ENCODE measurements around the gene LETM1.
A peak's percentile ranks its signal among the peaks of the same experiment; 100 is the strongest.

LETM1 gene

DNA sequence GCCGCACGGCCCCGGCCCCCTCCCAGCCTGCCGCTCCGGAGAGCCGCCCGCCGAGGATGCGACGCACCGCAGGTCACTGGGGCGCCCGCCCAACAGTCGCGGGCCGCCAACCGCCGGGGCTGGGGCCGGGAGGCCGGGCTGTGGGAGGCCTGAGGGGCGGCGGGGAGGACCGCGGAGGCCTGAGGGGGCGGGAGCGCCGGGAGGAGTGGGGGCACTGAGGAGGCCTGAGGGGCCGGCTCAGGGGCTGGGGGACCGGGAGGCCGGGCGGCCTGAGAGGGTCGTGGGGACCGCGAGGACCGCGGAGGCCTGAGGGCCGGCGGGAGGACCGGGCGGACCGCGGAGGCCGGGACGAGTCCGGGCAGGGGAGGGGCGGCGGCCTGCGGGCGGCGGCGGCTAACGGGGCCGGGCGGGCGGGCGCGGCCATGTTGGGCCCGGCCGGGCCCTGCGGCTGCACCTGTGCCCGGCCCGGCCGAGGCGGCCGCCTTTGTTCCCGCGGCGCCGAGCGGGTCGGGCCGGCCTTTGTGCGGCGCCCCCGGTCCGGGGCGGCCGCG is 15.6 kb upstream of the LETM1 start:
- DNase-seq, result no peak

DNA sequence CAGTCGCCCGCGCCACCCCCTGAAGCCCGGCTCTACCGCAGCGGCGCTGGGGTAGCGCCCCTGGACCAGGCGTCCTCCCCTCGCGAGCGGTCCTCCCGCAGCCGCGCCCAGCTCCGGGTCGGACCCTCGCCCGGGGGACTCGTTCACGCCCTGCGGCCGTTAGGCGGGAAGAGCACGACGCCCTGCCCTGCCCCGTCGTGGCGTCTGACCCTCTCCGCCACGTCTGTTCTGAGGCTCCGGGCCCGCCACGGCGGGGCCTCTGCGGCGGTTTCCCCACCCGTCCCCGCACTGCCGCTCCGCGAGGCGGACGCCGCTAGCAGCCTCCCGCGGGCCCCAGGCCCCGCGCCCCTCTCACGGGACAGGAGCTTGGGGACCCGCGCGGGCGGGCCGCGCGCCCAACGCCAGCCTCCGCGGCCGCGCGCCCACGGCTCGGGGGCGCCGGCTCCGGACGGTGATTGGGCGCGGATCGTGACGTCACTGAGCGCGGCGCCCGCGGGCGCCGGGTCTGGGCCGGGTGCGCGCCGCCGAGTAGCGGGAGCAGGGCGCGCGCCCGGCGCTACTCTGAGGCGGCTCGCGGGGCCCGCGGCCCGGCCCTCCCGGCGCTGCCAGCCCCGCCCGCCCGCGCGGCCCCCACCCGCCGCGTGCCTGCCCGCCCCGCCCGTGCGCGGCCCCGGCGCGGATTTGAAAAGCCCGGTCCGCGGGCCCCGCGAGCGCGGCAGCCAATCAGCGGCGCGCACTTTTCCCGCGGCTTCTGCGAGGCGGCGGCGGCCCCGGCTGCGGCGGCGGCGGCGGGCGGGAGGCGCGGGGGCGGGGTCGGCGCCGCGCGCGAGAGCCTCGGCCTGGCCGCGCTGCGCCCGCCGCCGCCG is 14.9 kb upstream of the LETM1 start, which contains the start of gene NSD2:
TSS of gene NSD2 (plus strand) at position 816 of the 866 bp plus-strand sequence. CDS start 29,262 bp downstream, outside the sequence.
- peak; percentile 90 to 93 for DNase-seq

DNA sequence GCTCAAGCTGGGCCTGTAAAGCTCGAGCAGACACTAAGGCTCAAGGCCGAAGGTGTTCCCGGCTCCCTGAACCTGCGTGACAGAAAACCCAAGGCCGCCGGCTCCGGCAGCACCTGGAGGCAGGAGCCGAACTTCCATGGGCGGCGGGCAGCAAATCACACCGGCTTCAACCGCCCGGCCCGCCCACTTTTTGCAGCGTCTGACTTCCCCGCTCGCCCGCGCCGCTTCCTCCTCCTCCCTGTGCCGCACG is 14.3 kb upstream of the LETM1 start:
- peak; percentile 85 for DNase-seq

DNA sequence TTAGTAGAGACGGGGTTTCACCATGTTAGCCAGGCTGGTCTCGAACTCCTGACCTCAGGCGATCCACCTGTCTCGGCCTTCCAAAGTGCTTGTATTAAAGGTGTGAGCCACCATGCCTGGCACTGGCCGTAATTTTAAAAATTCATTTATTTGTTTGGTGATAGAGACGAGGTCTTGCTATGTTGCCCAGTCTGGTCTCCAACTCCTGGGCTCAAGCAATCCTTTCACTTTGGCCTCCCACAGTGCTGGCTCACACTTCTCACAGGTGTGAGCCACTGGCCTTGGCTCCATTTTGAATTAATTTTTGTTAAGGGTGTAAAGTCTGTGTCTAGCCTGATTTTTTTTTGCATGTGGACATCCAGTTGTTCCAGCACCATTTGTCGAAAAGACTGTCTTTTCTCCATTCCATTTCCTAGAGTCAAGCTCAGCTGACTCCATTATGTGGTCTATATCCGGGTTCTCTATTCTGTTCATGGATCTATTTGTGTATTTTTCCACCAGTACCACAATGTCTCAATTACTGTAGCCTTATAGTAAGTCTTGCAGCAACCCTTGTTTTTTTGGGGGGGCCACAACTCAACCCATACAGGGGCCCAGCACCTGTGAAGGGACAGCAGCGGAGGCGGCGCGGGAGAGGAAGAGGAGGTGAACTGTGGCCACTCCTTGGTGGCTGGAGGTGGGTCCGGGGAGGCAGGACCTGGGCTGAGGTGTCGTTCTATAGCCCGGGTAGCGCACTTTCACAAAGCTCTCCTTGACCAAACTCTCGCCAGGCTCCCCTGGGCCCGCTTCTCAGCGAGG is 13.8 kb upstream of the LETM1 start:
- no peak for DNase-seq

DNA sequence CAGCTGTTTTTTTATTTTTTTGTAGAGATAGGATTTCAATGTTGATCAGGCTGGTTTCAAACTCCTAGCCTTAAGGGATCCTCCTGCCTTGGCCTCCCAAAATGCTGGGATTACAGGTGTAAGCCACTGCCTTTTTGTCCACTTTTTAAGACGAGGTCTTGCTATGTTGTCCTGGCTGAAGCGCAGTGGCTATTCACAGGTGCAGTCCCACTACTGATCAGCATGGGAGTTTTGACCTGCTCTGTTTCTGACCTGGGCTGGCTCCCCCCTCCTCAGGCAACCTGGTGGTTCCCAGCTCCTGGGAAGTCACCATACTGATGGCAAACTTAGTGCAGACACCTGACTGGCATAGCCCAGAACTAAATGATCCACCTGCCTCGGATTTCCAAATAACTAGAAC is 13.0 kb upstream of the LETM1 start:
- no peak for DNase-seq

DNA sequence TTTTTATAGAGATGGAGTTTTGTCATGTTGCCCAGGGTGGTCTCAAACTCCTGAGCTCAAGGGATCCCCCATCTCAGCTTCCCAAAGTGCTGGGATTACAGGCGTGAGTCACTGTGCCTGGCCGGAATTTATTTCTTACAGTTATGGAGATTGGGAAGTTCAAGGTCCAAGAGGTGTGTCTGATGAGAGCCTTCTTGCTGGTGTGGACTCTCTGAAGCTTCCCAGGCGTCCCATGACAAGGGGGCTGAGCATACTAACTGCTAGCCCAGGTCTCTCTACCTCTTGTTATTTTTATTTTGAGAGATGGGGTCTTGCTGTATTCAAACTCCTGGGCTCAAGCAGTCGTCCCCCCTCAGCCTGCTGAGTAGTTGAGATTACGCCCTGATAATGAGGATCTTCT is 12.3 kb upstream of the LETM1 start:
- no peak for DNase-seq

DNA sequence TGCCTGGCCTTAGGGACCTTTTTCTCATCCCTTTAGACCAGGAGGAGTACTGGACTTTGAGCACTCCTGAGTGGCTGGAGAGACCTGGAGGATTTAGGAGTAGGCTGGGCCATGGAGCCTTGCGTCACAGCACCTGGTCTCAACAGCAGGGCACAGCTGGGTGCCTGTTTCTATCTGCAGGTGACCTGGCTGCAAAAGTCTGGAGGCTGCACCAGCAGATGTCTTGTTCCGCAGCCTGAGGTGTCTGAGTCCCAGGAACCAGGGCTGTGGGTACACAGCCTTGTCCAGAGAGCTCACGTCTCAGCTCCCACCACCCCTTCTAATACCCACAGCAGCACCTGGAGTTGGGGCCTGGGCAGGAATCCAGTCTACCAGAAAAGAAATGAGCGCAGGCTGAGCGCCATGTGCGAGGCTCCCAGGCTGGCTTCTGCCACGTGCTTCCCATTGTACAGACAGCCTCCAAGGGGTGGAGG is 10.3 kb upstream of the LETM1 start:
- no peak for DNase-seq

DNA sequence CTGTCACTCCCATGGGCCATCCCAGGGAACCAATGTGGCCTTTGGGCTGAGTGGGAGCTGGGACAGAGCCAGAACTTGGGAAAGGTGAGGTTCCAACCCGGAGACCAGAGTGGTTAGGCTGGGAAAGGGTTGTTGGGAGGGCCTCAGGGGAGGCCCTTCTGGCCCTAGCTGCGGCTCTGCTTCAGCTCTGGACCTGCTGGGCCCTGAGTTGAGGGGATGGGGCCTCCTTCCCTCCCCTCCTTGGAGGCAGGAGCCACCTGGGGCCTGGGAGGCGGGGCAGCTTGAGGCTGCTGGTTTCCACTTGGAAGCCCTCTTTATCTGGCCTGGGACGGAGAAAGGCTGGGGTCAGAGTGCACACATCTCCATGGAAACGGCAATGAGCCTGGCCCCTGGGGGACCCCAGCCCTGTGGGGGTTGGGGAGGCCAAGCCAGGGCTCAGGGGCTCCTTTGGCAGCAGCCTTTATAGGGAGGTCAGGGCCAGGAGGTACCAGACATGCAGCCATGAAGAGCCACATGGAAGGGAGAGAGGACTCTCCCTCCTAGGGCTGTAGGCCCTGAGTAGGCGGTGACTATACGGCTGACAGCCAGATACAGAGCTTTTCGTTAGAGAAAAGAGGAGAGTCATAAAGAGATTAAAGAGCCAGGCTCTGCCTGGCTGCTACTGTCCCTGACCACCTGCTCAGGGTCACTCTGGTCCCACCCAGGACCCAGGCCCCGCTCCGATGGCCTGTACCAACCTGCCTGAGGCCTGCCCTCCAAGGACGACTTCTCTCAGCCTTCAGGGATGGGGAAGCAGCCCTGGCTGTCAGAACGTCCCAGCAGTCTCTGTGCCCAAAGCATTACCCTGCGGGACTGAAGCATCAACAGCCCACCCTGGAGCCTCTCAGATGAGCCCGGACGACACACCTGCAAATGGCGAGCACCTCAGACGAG is 8.4 kb upstream of the LETM1 start:
- DNase-seq, result no peak

DNA sequence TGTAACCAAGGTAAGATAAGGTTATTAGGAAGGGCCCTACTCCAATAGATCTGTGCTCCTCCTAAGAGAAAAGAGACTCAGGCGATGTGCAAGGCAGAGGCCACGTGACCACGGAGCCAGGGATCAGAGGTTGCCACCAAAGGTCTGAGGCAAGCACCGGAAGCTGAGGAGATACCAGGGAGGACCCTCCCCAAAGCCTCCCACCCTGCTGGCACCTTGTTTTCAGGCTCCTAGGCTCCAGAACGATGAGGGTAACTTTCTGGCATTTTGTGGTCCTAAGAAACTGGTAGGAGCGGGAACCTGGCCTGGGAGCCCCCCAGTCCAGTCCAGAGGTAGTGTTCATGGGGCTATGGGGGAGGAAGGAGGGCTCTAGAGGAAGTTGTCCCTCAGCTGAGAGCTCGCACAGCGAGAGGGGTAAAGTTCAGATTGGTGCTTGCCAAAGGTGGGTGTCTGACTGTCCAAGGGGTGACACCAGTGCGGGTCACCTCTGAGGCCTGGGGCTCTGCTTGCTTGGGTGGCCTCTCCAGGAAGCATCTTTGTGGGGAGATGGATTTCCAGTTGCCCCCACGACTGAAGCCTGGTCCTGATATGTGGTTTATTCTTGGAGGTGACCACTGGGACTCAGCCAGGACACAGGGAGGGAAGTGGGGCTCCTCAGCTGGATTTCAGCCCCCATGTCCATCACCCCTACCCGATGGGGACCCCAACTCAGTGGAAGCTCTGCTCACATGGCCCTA is 7.5 kb upstream of the LETM1 start:
- no peak for DNase-seq

DNA sequence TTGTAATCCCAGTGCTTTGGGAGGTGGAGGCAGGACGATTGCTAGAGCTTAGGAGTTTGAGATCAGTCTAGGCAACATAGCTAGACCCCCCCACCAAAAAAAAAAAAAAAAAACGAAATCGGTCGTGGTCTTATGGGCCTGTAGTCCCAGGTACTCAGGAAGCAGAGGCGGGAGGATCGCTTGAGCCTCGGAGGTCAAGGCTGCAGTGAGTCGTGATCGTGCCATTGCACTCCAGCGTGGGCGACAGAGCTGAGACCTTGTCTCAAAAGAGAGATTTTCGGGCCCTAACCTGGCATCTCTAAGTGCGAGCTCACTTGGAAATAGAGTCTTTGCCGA is 7.0 kb upstream of the LETM1 start:
- no peak for DNase-seq

DNA sequence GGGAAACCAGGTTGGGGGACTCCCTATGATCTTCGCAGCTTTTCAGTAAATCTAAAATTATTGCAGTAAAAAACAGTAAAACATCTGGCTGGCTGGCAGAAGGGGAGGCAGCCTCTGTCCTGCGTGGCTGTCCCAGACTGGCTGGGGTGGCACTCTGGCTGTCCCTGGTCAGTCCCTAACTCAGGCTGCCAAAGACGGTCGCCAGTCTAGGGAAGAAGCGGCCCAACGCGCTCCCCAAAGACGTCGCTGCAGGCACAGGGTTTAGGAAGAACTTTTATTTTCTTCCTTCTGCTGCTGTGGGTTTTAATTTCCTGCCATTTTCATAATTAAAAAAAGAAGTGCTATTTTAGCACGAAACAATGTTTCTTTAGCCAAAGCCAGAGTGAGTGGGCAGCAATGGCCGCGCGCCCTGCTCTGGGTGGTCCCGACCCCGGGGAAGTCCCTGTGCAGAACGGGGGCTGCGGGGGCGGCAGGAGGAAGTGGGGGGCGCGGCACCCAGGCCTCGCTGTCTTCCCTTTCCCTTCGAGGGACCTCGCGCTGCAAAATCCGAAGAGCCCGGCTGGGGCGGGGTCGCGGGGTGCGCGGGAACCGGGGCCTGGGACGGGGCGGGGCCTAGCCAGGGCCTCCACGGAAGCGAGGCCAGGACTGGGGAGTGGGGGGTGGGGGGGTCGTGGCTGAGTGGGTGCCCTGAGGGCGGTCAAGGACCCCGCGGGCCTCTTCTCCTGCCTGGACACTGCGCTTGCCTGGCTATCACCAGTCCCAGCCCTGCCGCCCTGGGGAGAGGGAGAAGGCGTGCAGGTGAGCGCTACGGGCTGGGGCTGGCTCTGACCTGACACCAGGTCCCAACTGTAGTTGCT is 6.3 kb upstream of the LETM1 start:
- DNase-seq, result peak in 1 of 2 donors; percentile 12

DNA sequence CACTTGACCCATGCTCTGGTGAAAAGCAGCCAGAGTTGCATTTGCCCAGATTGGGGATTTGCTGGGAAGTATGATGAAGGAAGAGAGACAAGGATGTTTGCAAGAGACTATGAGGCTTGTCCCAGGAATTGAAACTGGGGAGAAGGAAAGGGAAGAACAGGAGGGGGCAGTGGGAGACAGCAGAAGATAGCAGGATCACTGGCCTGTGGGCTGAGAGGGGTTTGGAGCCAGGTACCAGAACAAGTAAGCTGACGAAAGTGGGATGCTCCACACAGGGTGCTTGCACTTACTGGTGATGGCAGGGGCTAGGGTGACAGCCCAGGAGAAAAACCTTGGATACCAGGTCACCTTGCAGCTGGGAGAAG is 3.4 kb upstream of the LETM1 start:
- no peak for DNase-seq

DNA sequence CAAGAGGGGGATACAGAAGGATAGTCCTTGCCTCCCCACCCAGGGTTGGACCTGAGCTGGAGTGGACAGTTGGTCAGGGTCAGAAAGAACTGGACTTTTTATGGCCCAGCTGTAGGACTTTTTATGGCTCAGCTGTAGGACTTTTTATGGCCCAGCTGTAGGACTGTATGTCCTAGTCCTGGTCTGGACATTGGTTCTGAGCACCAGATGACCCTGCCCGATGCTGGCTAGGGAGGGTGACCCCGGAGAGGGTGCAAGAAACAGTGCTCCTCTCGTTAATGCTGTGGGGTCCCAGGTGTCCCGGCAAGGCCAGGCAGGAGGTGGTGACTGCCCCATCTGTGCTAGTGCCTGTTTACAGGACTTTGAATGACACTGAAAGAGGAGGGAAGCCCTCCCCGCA is 2.0 kb upstream of the LETM1 start:
- no peak for DNase-seq

DNA sequence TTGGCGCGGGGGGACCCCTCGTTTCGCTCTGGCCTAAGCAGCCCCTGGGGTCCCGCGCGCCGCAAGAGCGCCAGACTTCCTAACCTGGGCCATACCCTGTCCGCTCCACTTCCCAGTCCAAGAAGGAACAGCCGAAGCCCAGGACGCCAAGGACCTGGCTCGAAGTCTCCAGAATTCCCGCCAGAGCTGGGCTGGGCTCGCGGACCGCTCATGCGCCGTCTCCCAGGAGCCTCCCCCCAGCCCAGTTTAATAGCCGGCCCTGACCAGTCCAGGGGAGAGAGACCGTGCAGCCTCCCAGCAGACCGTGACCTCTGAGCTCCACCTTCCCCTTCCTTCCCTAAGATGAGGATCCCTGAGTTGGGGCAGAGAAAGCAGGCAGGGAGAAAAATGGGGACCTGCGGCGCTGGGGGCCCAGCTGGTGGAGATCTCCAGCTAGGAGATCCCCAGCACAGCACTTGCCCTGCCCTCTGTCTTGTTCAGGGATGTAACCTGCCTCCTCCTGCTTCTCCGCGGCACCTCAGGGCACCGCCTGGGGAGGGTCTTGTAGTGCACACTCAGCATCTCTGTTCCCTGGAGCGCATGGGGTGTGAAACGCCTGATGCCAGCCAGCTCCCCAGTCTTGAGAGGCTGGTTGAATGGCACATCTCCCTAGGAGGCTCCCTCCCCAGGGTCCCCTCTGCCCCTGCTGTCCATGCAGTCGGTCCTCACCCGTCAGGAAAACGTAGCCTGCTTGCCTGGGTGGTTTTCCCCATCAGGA is 1.2 kb upstream of the LETM1 start:
- no peak for DNase-seq

DNA sequence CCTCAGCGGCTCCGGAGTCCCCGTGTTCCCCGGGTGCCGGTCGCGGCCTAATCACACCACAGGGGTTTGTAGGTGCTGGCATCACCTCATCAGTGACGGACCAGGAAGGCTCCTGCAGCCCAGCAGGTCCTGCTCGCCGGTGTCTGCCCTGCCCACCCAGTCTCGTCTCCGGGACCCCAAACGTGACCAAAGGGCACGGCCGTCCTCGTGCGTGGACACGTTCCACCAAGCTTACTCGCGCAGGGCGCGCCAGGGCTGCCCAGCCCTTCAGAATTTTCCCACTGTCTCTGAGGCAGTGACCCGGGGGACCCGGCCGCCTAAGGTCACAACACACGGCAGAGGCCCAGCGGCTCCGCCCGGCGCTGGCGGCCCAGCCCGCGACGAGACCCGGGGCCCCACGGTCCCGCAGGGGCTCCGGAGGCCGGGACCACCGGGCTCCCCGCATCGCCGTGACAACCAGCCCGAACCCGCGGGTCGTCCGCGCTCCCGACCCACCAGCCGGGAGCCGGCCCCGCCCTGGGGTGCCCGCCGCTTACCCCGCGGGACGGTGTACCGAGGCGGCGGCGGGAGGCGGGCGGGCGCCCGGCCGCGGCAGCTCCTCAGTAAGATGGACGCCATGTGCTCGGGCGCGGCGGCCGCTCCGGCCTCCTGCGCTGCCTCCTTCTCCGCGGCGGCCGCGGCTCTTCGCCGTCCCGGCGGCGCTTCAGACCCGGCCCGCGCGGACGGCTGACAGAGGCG is 454 bp downstream of the LETM1 start:
- DNase-seq, result no peak

DNA sequence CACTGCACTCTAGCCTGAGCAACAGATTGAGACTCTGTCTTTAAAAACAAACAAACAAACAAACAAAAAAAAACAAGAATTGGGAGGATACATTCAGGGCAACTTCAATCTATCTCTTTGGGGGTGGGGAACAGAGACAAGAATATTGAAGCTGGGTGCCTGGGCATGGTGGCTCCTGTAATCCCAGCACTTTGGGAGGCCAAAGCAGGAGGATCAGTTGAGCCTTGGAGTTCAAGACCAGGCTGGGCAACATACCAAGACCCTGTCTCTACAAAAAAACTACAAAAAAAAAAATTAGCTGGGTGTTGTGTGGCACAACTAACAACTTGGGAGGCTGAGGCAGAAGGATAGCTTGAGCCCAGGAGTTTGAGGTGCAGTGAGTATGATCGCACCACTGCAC is 1.2 kb downstream of the LETM1 start:
- DNase-seq, result no peak

DNA sequence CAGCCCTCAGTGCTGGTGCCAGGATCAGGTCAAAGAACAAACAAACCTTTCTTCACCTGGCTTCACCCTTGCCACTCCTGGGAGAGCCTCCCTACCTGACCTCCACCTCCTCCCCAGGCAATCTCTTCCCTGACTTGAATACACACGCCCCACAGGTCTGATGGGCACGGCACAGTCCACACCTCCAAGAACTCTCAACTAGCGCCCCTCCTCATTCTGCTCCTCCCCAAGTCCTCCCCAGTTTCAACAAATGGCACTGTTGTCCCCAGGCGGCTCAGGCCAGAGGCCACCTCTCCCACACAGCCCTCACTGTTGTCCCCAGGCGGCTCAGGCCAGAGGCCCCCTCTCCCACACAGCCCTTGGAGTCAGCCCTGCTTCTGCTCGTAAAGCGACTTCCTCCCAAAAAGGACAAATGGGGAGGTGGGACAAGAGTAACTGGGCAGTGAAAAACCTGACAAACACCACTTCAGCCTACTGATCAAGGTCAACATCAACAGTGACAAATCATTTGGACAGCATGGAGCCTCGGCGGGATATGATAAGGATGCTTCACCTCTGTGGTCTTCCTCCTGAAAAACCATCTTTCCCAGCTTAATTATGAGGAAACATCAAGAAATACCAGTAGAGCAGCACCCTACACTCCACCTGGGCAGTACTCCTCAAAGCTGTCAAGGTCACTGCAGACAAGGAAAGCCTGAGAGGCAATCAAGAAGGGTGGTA is 2.9 kb downstream of the LETM1 start:
- DNase-seq, result no peak

DNA sequence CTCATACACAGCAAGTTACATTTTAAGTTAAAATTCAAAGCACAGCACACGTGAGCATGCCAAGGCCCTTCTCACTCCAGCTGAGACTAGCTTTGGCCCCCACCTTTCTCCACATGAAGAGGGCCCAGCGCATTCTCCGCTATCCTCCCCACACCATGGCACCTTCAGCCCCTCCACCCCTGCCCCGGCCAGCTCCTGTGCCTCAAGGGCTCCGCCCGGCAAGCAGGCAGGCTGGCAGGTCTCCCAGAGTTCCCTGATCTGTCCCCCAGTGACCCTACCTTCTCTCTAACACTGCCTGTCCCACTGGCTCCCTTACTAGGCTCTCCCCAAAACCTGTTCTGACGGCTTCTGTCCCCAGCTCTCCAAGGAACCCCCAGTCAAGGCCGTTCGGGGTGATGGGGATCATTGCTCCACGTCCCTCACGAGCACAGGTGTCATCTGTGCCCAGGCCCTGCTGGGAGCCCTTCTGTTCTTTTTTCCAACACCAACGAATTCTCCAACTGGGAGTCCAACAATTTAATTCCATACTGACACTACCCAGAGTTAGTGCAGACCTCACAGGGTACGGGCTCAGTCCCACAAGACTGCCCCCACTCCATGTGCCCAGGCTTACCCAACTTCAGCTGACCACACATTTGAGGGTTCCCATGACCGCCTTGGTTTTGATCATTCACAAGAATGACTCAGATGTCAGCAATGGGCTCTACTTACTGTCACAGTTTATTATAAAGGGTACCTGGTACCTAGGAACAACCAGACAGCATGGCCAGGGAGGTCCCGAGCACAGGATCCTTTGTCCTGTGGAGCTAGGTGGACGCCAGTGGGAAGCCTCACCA is 4.2 kb downstream of the LETM1 start:
- DNase-seq, result no peak

All from CD4-positive, alpha-beta T cell treated with Interleukin-1 beta for 1 hour (primary cell).